DOHH2 (cell line): Measurements from ENCODE around the gene IL1RAP.

Experiments
- H3F3A ChIP-seq: fragments of 200-600 bp; sonication (generic), shearing (Covaris generic); 2 replicates; pipeline ENCODE4 v1.6.0; 2016; ENCODE audit warnings: antibody characterized with exemption, mild to moderate bottlenecking; ENCODE audit not compliant: control insufficient read depth, insufficient read depth
- H3K27ac ChIP-seq: fragments of 200-600 bp; sonication (generic); 2 replicates; pipeline ENCODE4 v1.5.1; 2014; ENCODE audit warnings: low read depth, mild to moderate bottlenecking, low read length, moderate library complexity
- H3K27me3 ChIP-seq: fragments of 200-600 bp; sonication (generic); 2 replicates; pipeline ENCODE4 v1.6.1; 2014; ENCODE audit warnings: mild to moderate bottlenecking, low read length, mixed read lengths; ENCODE audit not compliant: control insufficient read depth
- H3K36me3 ChIP-seq: fragments of 200-600 bp; sonication (generic); 2 replicates; pipeline ENCODE4 v1.6.1; 2014; ENCODE audit warnings: mild to moderate bottlenecking, low read length, moderate library complexity, mixed read lengths; ENCODE audit not compliant: control insufficient read depth
- H3K4me1 ChIP-seq: fragments of 200-600 bp; sonication (generic); 2 replicates; pipeline ENCODE4 v1.6.1; 2014; ENCODE audit warnings: mild to moderate bottlenecking, low read length, mixed read lengths; ENCODE audit not compliant: control insufficient read depth
- H3K4me2 ChIP-seq: fragments of 200-600 bp; sonication (generic); 2 replicates; pipeline ENCODE4 v1.6.0; 2014; ENCODE audit warnings: mild to moderate bottlenecking, low read length, moderate library complexity
- H3K4me3 ChIP-seq: fragments of 200-600 bp; sonication (generic); 2 replicates; pipeline ENCODE4 v1.5.1; 2014; ENCODE audit warnings: mild to moderate bottlenecking, low read length, mixed read lengths
- H3K79me2 ChIP-seq: fragments of 200-600 bp; sonication (generic); 2 replicates; pipeline ENCODE4 v1.6.1; 2014; ENCODE audit warnings: mild to moderate bottlenecking, low read length, mixed read lengths; ENCODE audit not compliant: control insufficient read depth
- H3K9me2 ChIP-seq: fragments of 200-600 bp; sonication (generic); replicated peaks from 2 replicates; pipeline ENCODE4 v1.6.1; 2014; ENCODE audit warnings: mild to moderate bottlenecking, low read length, mixed read lengths; ENCODE audit not compliant: control insufficient read depth
- H3K9me3 ChIP-seq: fragments of 200-600 bp; sonication (generic); 2 replicates; pipeline ENCODE4 v1.6.1; 2014; ENCODE audit warnings: antibody characterized with exemption, low read length, mixed read lengths; ENCODE audit not compliant: control insufficient read depth, insufficient read depth
- H4K20me1 ChIP-seq: fragments of 200-600 bp; sonication (generic); 2 replicates; pipeline ENCODE4 v1.6.0; 2014; ENCODE audit warnings: low read depth, mild to moderate bottlenecking, antibody characterized with exemption, low read length, moderate library complexity; ENCODE audit not compliant: control insufficient read depth, insufficient read depth
- CTCF ChIP-seq: fragments of 200-600 bp; sonication (generic); IDR thresholded peaks from one replicate; pipeline ENCODE4 v1.5.1; 2014; ENCODE audit warnings: antibody characterized with exemption, mild to moderate bottlenecking, low read depth, low read length; ENCODE audit not compliant: poor library complexity, severe bottlenecking
- EZH2phosphoT487 ChIP-seq: fragments of 200-600 bp; sonication (generic); IDR thresholded peaks from 2 replicates; pipeline ENCODE4 v1.6.1; 2017; ENCODE audit warnings: borderline replicate concordance, mild to moderate bottlenecking, antibody characterized with exemption, low read length, moderate library complexity, mixed read lengths

Gene IL1RAP

GRCh38 chr3:190532731-190533203 lies 18.9 kb downstream of the IL1RAP start:
- H3K4me1 ChIP-seq = no peaks in the 10 kb centered on the region
- H3K9me3 ChIP-seq = no peaks in the 10 kb centered on the region
- no peaks in the 10 kb centered on the region for H3K36me3 ChIP-seq
- H3K27ac ChIP-seq = no peak overlapping the region
- H3K79me2 ChIP-seq = no peaks in the 10 kb centered on the region
- H3K4me3 ChIP-seq = no peak overlapping the region
- no peaks in the 10 kb centered on the region for H4K20me1 ChIP-seq
- no peaks in the 10 kb centered on the region for H3K9me2 ChIP-seq
- H3F3A ChIP-seq = no peaks in the 10 kb centered on the region
- no peak overlapping the region for H3K4me2 ChIP-seq
- no peaks in the 10 kb centered on the region for H3K27me3 ChIP-seq
- no peak for TF ChIP-seq EZH2phosphoT487
- TF ChIP-seq CTCF = no peak

GRCh38 chr3:190533511-190534281 lies 19.8 kb downstream of the IL1RAP start:
- H3K9me3 ChIP-seq = no peaks in the 10 kb centered on the region
- no peaks in the 10 kb centered on the region for H3K79me2 ChIP-seq
- no peaks in the 10 kb centered on the region for H4K20me1 ChIP-seq
- no peak overlapping the region for H3K4me3 ChIP-seq
- H3K4me1 ChIP-seq = no peaks in the 10 kb centered on the region
- TF ChIP-seq EZH2phosphoT487 = no peak
- no peak for TF ChIP-seq CTCF
- H3K36me3 ChIP-seq = no peaks in the 10 kb centered on the region
- H3F3A ChIP-seq = no peaks in the 10 kb centered on the region
- no peak overlapping the region for H3K4me2 ChIP-seq
- H3K9me2 ChIP-seq = no peaks in the 10 kb centered on the region
- H3K27ac ChIP-seq = no peak overlapping the region
- H3K27me3 ChIP-seq = no peaks in the 10 kb centered on the region

GRCh38 chr3:190534386-190534785 lies 20.5 kb downstream of the IL1RAP start:
- H3K27me3 ChIP-seq = no peaks in the 10 kb centered on the region
- no peak overlapping the region for H3K27ac ChIP-seq
- no peaks in the 10 kb centered on the region for H3K36me3 ChIP-seq
- no peaks in the 10 kb centered on the region for H3K9me3 ChIP-seq
- H3F3A ChIP-seq = no peaks in the 10 kb centered on the region
- H4K20me1 ChIP-seq = no peaks in the 10 kb centered on the region
- no peak overlapping the region for H3K4me2 ChIP-seq
- H3K79me2 ChIP-seq = no peaks in the 10 kb centered on the region
- H3K4me3 ChIP-seq = no peak overlapping the region
- no peak for TF ChIP-seq CTCF
- no peak for TF ChIP-seq EZH2phosphoT487
- no peaks in the 10 kb centered on the region for H3K4me1 ChIP-seq
- no peaks in the 10 kb centered on the region for H3K9me2 ChIP-seq
